BLaER1 treated with 17β-estradiol and CSF1 and Interleukin-3, amounts not matched to agents 10 nM and 100 nM (cell line): ENCODE measurements around the gene SUSD2.
"Not testable (repeated sequence)": the region's sequence is repeated elsewhere in the genome, so short reads cannot be mapped to it uniquely, and the experiment has no call there.

Experiments
- H3K27ac ChIP-seq, 11 experiments: shearing (Covaris generic); formaldehyde crosslinking; 2 replicates each; pipeline ENCODE4 v1.8.1; 2022
- H3K27me3 ChIP-seq, 11 experiments: shearing (Covaris generic); formaldehyde crosslinking; 2 replicates each; pipeline ENCODE4 v1.8.1; 2022
- H3K36me3 ChIP-seq, 11 experiments: shearing (Covaris generic); formaldehyde crosslinking; 2 replicates each; pipeline ENCODE4 v1.8.1; 2022
- H3K4me1 ChIP-seq, 10 experiments: shearing (Covaris generic); formaldehyde crosslinking; 2 replicates each; pipeline ENCODE4 v1.8.1; 2022
- H3K4me2 ChIP-seq, 11 experiments: shearing (Covaris generic); formaldehyde crosslinking; 2 replicates each; pipeline ENCODE4 v1.8.1; 2022
- H3K4me3 ChIP-seq, 10 experiments: shearing (Covaris generic); formaldehyde crosslinking; 2 replicates each; pipeline ENCODE4 v1.8.1; 2022
- H3K9ac ChIP-seq, 11 experiments: shearing (Covaris generic); formaldehyde crosslinking; 2 replicates each; pipeline ENCODE4 v1.8.1; 2022
- H3K9me3 ChIP-seq, 11 experiments: shearing (Covaris generic); formaldehyde crosslinking; replicated peaks in 1 of 11; 2 replicates each; pipeline ENCODE4 v1.8.1; 2022
- H4K20me1 ChIP-seq, 11 experiments: shearing (Covaris generic); formaldehyde crosslinking; 2 replicates each; pipeline ENCODE4 v1.8.1; 2022
- Cebpa-rat ChIP-seq, 11 experiments: shearing (Covaris generic); IDR thresholded peaks; 2 replicates each; pipeline ENCODE4 v1.8.1; 2022

Gene SUSD2

DNA sequence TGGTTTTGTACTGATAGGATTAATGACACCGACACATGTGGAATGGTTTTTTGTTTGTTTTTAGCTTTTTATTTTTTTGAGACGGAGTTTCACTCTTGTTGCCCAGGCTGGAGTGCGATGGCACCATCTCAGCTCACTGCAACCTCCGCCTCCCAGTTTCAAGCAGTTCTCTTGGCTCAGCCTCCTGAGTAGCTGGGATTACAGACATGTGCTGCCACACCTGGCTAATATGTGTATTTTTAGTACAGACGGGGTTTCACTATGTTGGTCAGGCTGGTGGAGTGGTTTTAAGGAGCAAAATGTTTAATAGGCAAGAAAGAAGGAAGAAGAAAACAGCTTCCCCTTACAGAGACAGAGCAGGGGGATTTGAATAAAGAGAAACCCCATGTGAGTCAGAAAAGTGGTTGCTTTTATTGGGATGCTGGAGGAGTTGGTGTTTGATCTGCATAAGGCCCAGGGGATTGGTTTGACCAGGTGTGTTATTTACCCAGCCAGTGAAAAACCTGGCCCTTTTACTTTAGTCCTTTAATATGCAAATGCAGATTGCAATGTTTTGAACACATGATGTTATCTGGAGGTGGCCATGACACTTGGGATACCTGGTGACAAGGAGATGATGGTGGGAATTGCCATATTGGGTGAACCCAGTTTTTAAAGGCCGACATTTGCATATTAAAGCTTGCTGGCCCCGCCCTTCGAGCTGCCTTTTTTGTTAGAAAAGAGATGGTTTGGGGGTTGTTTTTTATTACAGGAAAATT is 24.3 kb downstream of the SUSD2 start:
- H3K27ac ChIP-seq = peak overlapping the region; percentile 88 to 100 (median 96); a peak in 21 of 22 replicates
- peaks cover 0 to 6% (median 0%) of the 10 kb centered on the region in 11 experiments; a peak in 1 of 22 replicates for H3K36me3 ChIP-seq
- H3K27me3 ChIP-seq = no peaks in the 10 kb centered on the region
- no peak for TF ChIP-seq Cebpa-rat (IDR thresholded peaks at IDR 0.05)
- H3K4me2 ChIP-seq = peak overlapping the region; percentile 74 to 95 (median 85)
- no peaks in the 10 kb centered on the region for H4K20me1 ChIP-seq
- peak overlapping the region in 10 of 11 experiments; percentile 23 to 92 (median 84); a peak in 20 of 22 replicates for H3K9ac ChIP-seq
- H3K4me3 ChIP-seq = no peak overlapping the region; a peak in 1 of 20 replicates
- peaks cover 53 to 95% (median 72%) of the 10 kb centered on the region in 10 experiments for H3K4me1 ChIP-seq
- peaks cover 0 to 20% (median 16%) of the 10 kb centered on the region in 11 experiments; a peak in 17 of 22 replicates for H3K9me3 ChIP-seq

DNA sequence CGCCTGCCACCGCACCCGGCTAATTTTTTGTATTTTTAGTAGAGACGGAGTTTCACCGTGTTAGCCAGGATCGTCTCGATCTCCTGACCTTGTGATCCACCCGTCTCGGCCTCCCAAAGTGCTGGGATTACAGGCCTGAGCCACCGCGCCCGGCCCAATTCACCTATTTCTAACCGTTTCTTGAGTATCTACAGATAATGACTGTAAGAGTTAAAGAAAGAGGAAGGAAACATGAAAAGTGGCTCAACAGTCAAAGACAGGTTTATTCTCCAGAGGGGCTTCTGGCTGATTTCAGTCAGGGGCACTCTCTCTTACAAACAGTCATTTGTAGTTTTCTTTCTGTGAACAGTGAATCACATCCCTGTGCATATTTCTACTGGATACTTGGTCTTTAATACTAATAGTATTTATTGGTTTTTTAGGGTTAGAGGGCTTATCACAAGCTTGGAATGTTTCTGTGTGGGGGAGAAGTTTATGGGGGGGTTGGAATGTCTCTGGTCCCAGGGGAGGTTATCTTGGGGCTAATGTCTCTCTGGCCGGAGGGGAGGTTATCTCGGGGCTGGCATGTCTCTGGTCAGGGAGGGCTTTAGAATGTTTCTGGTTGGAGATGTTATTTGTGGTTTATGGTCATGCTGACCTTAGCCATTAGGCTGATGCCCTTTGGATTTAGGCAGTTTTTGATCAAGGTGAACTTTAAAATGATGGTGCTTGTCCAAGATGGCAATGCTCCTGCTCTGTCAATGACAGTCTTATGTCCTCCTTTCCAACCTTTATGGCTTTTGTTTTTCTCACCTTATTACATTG is 25.4 kb downstream of the SUSD2 start:
- peaks cover 0 to 20% (median 16%) of the 10 kb centered on the region in 11 experiments; a peak in 17 of 22 replicates for H3K9me3 ChIP-seq
- H4K20me1 ChIP-seq, H3K27me3 ChIP-seq, H3K36me3 ChIP-seq: not testable (repeated sequence)
- peak overlapping the region; percentile 88 to 100 (median 96) for H3K27ac ChIP-seq
- H3K4me2 ChIP-seq = peak overlapping the region; percentile 74 to 95 (median 85)
- H3K4me1 ChIP-seq = peaks cover 52 to 89% (median 67%) of the 10 kb centered on the region in 10 experiments
- H3K9ac ChIP-seq = peak overlapping the region; percentile 71 to 92 (median 83); a peak in 21 of 22 replicates
- H3K4me3 ChIP-seq = peak overlapping the region in 5 of 10 experiments; percentile 16 to 45 (median 25); a peak in 7 of 20 replicates

DNA sequence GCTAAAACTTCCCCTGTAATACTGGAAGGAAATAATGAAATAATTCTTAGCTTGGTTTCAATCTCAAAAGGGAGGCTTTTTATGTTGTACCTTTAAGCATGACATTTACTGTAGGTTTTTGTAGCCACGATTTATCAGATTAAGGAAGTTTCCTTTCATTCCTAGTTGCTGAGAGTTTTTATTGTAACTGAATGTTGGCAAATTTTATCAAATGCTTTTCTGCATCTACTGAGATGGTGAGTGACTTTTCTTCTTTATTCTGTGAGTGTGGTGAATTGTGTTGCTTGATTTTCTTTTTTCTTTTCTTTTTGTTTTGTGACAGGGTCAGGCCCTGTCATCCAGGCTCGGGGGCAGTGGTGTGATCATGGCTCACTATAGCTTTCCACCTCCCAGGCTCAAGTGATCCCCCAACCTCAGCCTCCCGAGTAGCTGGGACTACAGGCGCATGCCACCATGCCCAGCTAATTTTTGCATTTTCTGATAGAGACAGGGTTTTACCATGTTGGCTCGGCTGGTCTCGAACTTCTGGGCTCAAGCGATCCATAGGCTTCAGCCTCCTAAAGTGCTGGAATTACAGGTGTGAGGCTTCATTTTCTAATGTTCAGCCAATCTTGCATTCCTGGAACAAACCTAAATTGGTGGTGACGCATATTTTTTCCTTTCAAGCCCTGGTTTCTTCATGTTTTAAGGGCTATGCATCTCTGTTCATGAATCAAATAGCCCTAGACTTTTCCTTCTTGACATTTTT is 26.2 kb downstream of the SUSD2 start:
- peak overlapping the region; percentile 71 to 92 (median 83); a peak in 21 of 22 replicates for H3K9ac ChIP-seq
- H3K9me3 ChIP-seq = peaks cover 0 to 20% (median 16%) of the 10 kb centered on the region in 11 experiments; a peak in 17 of 22 replicates
- TF ChIP-seq Cebpa-rat (IDR thresholded peaks at IDR 0.05) = no peak
- H3K4me1 ChIP-seq = peaks cover 53 to 93% (median 71%) of the 10 kb centered on the region in 10 experiments
- H3K27me3 ChIP-seq = no peaks in the 10 kb centered on the region
- H3K4me3 ChIP-seq = peak overlapping the region in 9 of 10 experiments; percentile 10 to 45 (median 35); a peak in 11 of 20 replicates
- no peaks in the 10 kb centered on the region for H4K20me1 ChIP-seq
- peaks cover 0 to 6% (median 0%) of the 10 kb centered on the region in 11 experiments; a peak in 1 of 22 replicates for H3K36me3 ChIP-seq
- peak overlapping the region; percentile 74 to 95 (median 85) for H3K4me2 ChIP-seq
- H3K27ac ChIP-seq = peak overlapping the region; percentile 88 to 100 (median 96)

DNA sequence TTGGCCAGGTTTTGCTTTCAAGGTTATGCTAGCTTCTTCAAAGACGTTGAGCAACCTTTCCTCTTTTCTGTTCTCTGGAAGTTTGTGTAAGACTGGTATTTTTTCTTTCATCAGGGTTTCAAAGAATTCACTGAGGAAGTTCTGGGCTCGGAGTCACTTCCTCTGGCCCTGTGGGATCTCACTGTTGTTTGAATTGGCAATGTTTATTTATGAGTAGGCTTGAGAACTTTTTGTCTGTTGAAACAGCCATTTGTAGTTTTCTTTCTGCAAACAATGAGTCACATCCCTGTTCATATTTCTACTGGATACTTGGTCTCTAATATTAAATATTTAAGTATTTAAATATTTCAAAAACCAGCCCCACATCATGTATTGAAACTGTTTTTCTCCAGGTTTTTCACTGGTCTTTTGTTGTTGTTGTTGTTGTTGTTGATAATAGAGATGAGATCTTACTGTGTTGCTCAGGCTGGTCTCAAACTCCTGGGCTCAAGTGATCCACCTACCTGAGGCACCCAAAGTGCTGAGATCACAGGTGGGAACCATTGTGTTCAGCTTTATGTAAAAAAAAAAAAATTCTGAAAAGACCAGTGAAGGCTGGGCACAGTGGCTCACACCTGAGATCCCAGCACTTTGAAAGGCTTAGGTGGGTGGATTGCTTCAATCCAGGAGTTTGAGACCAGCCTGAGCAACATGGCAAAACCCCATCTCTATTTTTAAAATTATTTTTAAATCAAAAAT is 26.9 kb downstream of the SUSD2 start:
- Histone ChIP-seq H3K27me3 (no peaks in the 10 kb centered on the region), H3K4me2 (peak overlapping the region; percentile 74 to 95 (median 85)), H3K4me3 (peak overlapping the region in 9 of 10 experiments; percentile 10 to 56 (median 35); a peak in 12 of 20 replicates), H3K9ac (peak overlapping the region; percentile 71 to 92 (median 83); a peak in 21 of 22 replicates), H3K27ac (peak overlapping the region; percentile 88 to 100 (median 96)), H4K20me1 (no peaks in the 10 kb centered on the region), H3K4me1 (peaks cover 57 to 92% (median 76%) of the 10 kb centered on the region in 10 experiments), H3K36me3 (peaks cover 0 to 6% (median 0%) of the 10 kb centered on the region in 11 experiments; a peak in 1 of 22 replicates), H3K9me3 (peaks cover 0 to 20% (median 16%) of the 10 kb centered on the region in 11 experiments; a peak in 17 of 22 replicates)
- peak; percentile 57 to 98 (median 92); a peak in 21 of 22 replicates for TF ChIP-seq Cebpa-rat (IDR thresholded peaks at IDR 0.05)

DNA sequence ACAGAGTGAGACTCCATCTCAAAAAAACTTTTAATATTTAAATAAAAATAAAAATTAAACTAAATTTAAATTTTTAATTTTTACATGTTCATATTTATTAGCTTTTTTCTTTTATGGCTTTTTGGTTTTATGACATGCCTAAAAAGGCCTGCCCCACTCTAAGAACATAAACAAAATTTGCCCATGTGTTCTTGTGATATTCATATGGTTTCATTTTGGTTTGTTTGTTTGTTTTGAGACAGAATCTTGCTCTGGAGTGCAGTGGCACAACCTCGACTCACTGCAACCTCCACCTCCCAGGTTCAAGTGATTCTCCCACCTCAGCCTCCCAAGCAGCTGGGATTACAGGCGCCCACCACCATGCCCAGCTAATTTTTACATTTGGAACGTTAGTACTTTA is 27.7 kb downstream of the SUSD2 start:
- TF ChIP-seq Cebpa-rat (IDR thresholded peaks at IDR 0.05) = no peak
- Histone ChIP-seq H3K27ac (peak overlapping the region; percentile 88 to 100 (median 96); a peak in 21 of 22 replicates), H4K20me1 (no peaks in the 10 kb centered on the region), H3K9ac (peak overlapping the region; percentile 71 to 92 (median 83); a peak in 21 of 22 replicates), H3K4me2 (peak overlapping the region; percentile 74 to 95 (median 85)), H3K4me1 (peaks cover 59 to 92% (median 76%) of the 10 kb centered on the region in 10 experiments), H3K4me3 (0 out of 20 replicates have a peak overlapping the region, but pooled peaks of 1 of the 10 experiments have one; percentile 45), H3K9me3 (peaks cover 0 to 13% (median 11%) of the 10 kb centered on the region in 11 experiments; a peak in 17 of 22 replicates), H3K27me3 (no peaks in the 10 kb centered on the region), H3K36me3 (peaks cover 0 to 6% (median 0%) of the 10 kb centered on the region in 11 experiments; a peak in 1 of 22 replicates)

DNA sequence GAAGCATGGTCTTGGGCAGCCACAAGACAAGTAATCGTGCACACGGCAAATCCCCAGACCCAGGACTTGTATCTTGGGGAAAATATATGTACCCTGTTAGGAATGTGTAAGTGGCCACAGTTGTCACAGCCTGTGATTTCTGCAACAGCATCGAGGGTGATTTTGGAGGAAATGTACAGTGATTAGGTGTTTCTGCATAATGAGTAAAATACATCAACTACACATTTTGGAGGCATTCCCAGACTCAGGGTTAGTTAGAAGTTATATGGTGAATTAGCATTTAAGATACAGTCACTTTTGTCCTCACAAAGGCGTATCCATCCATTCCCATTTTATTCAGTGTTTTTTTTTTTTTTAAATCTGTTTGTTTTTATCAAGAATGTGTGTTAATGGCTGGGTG is 28.4 kb downstream of the SUSD2 start:
- Histone ChIP-seq H3K4me2 (peak overlapping the region; percentile 26 to 95 (median 85); a peak in 18 of 22 replicates), H3K4me1 (peaks cover 57 to 92% (median 74%) of the 10 kb centered on the region in 10 experiments), H3K36me3 (peaks cover 0 to 4% (median 0%) of the 10 kb centered on the region in 11 experiments; a peak in 1 of 22 replicates), H3K4me3 (no peak overlapping the region), H3K27ac (peak overlapping the region; percentile 88 to 100 (median 96); a peak in 20 of 22 replicates), H3K27me3 (no peaks in the 10 kb centered on the region), H3K9ac (peak overlapping the region in 8 of 11 experiments; percentile 30 to 92 (median 82); a peak in 10 of 22 replicates), H4K20me1 (no peaks in the 10 kb centered on the region), H3K9me3 (peaks cover 0 to 6% (median 4%) of the 10 kb centered on the region in 11 experiments; a peak in 15 of 22 replicates)
- no peak for TF ChIP-seq Cebpa-rat (IDR thresholded peaks at IDR 0.05)

DNA sequence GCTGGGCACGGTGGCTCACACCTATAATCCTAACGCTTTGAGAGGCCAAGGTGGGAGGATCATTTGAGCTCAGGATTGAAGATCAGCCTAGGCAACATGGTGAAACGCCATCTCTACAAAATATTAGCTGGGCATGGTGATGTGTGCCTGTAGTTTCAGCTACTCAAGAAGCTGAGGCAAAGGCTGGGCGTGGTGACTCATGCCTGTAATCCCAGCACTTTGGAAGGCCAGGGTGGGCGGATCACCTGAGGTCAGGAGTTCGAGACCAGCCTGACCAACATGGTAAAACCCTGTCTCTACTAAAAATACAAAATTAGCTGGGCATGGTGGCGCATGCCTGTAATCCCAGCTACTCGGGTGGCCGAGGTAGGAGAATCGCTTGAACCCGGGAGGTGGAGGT is 29.1 kb downstream of the SUSD2 start:
- not testable (repeated sequence) for H3K4me3 ChIP-seq, H3K9ac ChIP-seq, H3K36me3 ChIP-seq, H4K20me1 ChIP-seq, H3K9me3 ChIP-seq, H3K27me3 ChIP-seq
- Histone ChIP-seq H3K4me2 (peak overlapping the region in 9 of 11 experiments; percentile 13 to 95 (median 85); a peak in 15 of 22 replicates), H3K4me1 (peaks cover 50 to 92% (median 72%) of the 10 kb centered on the region in 10 experiments), H3K27ac (peak overlapping the region in 10 of 11 experiments; percentile 44 to 100 (median 96); a peak in 18 of 22 replicates)

DNA sequence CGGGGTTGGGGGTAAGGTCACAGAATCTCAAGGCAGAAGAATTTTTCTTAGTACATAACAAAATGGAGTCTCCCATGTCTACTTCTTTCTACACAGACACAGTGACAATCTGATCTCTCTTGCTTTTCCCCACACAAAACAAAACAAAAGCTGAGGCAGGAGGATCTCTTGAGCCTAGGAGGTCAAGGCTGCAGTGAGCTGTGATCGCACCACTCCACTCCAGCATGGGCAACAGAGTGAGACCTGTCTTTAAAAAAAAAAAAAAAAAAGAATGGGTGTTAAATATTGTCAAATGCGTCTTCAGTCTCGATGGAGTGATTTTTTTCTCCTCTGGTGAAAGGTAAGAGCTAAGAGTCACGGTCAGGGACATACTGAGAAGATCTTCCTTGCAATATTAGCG is 30.4 kb downstream of the SUSD2 start:
- H4K20me1 ChIP-seq, H3K27me3 ChIP-seq, H3K36me3 ChIP-seq, H3K9ac ChIP-seq, H3K4me3 ChIP-seq, H3K9me3 ChIP-seq: not testable (repeated sequence)
- peaks cover 42 to 92% (median 66%) of the 10 kb centered on the region in 10 experiments for H3K4me1 ChIP-seq
- peak overlapping the region in 5 of 11 experiments; percentile 20 to 43 (median 37); a peak in 7 of 22 replicates for H3K4me2 ChIP-seq
- peak overlapping the region in 7 of 11 experiments; percentile 1 to 50 (median 18); a peak in 4 of 22 replicates for H3K27ac ChIP-seq

DNA sequence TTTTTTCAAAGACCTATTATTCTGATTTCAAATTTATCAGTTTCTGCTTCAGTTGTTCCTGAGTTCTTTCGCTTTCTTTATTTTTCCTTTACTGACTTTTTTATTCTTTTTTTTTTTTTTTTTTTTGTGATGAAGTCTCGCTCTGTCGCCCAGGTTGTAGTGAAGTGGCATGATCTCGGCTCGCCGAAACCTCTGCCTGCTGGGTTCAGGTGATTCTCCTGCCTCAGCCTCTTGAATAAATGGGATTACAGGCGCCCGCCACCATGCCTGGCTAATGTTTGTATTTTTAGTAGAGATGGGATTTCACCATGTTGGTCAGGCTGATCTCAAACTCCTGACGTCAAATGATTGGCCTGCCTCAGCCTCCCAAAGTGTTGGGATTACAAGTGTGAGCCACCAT is 31.8 kb downstream of the SUSD2 start:
- not testable (repeated sequence) for H3K9me3 ChIP-seq, H4K20me1 ChIP-seq, H3K27me3 ChIP-seq, H3K4me3 ChIP-seq
- Histone ChIP-seq H3K9ac (0 out of 22 replicates have a peak overlapping the region, but pooled peaks of 1 of the 11 experiments have one; percentile 16), H3K27ac (peak overlapping the region in 7 of 11 experiments; percentile 12 to 59 (median 28); a peak in 5 of 22 replicates), H3K36me3 (peaks cover 0 to 17% (median 0%) of the 10 kb centered on the region in 11 experiments; a peak in 6 of 22 replicates), H3K4me1 (peaks cover 30 to 91% (median 61%) of the 10 kb centered on the region in 10 experiments), H3K4me2 (peak overlapping the region in 10 of 11 experiments; percentile 18 to 55 (median 42); a peak in 18 of 22 replicates)
